A172 (cell line): ENCODE results near the gene G6PC3. TPM values are rescaled to one million over a fixed set of nuclear protein-coding genes. Genes with fewer than 3 reads are reported as not detected.
"Not testable (repeated sequence)": the region's sequence is repeated elsewhere in the genome, so short reads cannot be mapped to it uniquely, and the experiment has no call there.

Source experiments
- DNase-seq: peaks from one replicate; pipeline ENCODE4 v3.0.0-alpha.2; 2015; ENCODE audit warnings: low spot score
- total RNA-seq: library from RNA; depleted of rRNA; stranded (reverse); fragments of >200 nt; shearing (Covaris generic); gene quantifications from 2 replicates; pipeline ENCODE4 v1.2.3, GENCODE V29; 2014

The G6PC3 gene
- total RNA-seq, 1 experiment from 2014 or later = 89.1 TPM

GRCh38 chr17:44105941-44106340 is 35.4 kb downstream of the G6PC3 start:
- no peak for DNase-seq

DNA sequence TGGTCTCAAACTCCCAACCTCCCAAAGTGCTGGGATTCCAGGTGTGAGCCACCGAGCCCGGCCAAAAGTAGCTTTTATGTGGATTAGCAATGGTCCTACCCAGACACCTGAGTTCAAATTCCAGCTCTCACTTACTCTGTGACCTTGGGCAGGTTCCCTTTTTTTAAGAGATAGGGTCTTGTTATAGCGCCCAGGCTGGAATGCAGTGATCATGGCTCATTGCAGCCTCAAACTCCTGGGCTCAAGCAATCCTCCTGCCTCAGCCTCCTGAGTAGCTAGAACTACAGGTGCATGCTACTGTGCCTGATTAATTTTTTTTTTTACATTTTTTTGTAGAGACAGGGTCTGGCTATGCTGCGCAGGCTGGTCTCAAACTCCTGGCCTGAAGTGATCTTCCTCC is 36.3 kb downstream of the G6PC3 start:
- DNase-seq = no peak

GRCh38 chr17:44108440-44109311 is 38.1 kb downstream of the G6PC3 start:
- peak; percentile 98 for DNase-seq

DNA sequence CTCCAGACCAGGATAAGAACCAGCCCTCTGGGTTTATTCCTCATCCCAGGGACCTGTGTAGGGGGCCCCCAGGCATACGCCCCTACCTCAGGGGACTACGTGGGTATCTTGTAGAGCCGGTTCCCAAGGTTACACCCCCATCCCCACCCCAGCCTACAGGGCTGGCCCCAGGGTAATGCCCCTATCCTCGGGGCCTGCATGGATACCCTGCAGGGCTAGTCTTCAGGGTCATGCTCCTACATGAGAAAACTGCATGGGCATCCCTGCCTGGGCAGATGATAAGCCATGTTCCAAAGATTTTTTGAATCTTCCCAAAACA is 38.7 kb downstream of the G6PC3 start:
- no peak for DNase-seq

GRCh38 chr17:44110011-44110686 is 39.6 kb downstream of the G6PC3 start:
- DNase-seq = no peak

- DNase-seq = peak; percentile 89
These were observed 40.5 kb downstream of the G6PC3 start for GRCh38 chr17:44110823-44111633.

GRCh38 chr17:44111777-44112176 is 41.2 kb downstream of the G6PC3 start:
- DNase-seq = no peak

DNA sequence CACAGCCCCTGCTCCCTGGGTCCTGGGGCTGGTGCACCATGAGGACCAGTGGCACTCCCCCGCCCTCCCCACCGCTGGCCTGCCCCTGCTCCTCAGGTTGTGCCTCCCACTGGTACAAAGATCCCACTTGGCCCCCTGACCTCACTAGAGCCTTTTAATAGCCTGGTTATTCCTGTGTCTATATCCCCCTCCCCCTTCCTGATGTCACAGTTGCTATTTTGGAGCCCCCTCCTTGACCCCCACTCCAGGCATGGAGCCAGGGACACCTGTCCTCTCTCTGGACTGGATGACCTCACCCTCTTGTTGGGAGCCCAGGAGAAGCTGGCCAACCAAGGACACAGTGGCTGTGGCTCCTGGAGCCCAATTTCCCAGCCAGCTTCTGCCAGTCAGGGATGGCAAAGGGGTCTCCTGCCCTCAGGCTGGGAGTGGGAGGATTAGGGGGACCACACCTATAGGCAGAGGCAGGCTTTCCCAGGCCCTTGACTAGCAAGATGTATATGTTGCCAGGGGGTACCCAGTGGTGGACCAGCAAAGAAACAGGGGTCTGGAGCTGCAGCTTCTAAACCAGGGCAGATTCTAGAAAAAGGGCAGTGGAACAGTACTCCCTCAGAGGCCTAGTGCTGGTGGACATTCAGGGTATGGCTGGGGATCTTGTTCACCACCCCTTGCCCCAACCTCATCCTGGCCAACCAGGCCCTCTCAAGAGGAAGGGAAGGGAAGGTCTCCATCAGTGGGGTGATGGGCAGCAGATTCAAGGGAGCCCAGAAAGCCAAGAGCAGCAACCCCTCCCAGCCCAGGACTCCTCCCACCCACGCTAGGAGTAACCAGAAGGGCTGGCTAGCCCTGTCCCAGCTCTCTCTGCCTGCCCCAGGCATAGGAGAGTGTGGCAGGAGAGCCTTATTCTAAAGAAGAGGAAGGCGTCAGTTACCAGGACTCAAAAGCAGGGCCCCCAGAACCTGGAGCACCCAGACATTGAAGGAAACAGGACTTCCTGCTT is 42.0 kb downstream of the G6PC3 start:
- no peak for DNase-seq

- DNase-seq = no peak
These were observed 42.8 kb downstream of the G6PC3 start for GRCh38 chr17:44113382-44113781.

GRCh38 chr17:44113868-44114840 is 43.6 kb downstream of the G6PC3 start:
- no peak for DNase-seq

GRCh38 chr17:44115585-44116415 is 45.3 kb downstream of the G6PC3 start:
- DNase-seq = peak; percentile 38

DNA sequence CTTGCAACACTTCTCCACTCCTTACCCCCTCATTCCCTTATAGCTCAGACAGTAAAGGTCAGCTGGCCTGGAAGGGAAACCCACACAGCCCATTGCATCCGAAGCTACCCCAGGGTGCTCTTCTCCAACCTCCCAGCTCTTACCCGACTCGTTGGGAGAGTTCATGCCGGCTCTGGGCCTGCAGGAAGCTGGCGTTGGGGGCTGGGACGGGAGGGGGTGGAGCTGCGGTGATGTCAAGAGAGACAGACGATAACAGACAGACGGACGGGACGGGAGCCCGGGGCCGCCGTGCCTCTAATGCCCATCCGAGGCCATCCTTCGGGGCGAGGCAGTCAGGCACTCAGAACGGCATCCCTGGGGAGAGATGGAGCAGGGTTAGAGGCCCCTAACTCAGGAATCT is 46.8 kb downstream of the G6PC3 start:
- DNase-seq = no peak

DNA sequence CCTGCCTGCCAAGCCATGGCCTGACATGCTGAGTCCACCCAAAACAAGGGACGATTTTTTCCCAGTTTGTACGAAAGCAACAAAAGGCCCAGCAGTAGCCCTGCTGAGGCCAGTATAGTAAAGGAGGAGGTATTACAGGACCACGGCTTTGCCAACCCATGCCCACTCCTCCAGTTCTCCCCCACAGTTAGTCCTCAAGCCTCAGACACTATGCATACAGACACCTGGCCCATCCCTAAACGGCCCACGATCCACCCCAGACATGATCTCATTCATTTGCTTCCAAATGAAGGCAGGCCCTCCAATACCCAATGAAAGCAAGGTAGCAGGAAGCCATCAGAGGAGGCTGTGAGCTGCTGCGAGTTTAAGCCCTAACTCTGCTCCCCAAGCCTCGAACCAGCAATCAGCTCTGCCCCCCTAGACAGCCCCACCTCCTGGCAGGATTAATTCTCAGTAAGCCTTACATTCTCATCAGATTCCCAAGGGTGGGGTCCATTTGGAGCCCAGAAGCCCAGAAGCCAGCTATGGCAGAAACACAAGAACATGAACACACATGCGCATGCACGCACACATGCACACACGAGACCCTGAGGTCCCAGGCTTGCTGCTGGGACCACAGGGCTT is 48.0 kb downstream of the G6PC3 start:
- no peak for DNase-seq

- DNase-seq = no peak
These were observed 48.5 kb downstream of the G6PC3 start for GRCh38 chr17:44119062-44119461.

DNA sequence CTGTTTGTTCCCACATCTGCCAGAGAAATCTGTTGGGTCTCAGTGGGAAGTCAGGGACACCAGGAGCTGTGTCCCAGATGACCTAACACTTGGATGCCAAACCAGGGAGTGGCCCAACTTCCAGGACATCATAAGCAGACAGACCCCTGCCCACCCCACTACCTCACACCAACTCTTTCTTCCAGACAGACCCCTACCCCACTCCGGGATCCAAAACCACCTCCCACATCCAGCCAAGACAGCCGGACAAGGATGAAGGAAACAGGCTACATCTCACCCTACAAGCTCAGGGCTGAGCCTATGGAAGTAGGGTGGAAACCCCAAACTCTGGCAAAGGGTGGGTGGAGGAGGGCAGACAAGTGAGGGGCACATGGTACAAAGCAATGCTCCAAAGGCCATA is 49.3 kb downstream of the G6PC3 start:
- DNase-seq = no peak

DNA sequence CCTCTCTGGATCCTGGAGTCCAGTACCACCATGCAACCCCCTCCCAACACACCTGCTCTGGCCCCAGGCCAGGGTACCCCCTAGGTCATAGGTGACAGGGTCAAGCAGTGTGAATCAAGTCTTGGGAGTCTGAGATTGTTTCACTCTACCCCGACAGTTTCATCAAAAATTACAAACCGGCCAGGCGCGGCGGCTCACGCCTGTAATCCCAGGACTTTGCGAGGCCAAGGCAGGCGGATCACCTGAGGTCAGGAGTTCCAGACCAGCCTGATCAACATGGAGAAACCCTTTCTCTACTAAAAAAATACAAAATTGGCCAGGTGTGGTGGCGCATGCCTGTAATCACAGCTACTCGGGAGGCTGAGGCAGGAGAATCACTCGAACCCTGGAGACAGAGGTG is 49.7 kb downstream of the G6PC3 start:
- not testable (repeated sequence) for DNase-seq

DNA sequence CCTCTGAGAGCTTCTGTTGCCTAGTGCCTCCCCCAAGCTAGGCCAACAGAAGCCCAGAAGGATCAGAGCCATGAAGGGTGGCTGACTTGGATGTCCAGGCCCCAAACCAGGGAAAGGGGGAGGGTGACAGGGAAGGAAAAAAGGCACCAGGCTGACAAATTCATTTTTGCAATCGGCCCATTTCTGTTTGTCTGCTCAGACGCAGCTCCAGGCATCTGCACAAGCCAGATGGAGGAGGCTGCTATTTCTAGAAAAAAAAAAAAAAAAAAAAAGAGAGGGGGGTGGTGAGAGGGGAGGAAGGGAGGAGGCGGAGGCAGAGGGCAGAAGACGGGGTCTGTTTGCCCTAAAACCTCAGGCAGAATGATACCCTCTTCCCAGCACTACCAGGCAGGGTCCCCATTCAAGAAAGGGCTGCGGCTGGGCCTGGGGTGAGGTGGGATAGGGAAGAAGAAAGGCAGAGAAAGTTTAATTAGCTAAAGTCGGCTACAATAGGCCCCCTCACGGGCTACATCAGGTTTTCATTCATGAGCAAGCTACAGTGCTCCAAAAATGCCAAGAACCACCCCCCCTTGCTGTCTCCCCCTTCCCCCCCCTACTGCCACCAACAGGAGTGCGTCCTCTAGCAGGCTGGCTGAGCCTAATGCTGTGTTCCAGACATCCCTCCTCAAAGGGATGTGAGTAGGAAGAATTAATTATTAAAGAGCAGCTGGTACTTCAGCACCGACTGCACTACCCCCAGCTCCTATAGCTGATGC is 50.5 kb downstream of the G6PC3 start:
- DNase-seq = no peak
